WTC11 (cell line): ENCODE measurements around the gene RGS6. TPM values are rescaled to one million over a fixed set of nuclear protein-coding genes. Genes with fewer than 3 reads are reported as not detected.

ENCODE experiments used
- ATAC-seq: fragments of 200-7000 bp; cut with Tn5 transposase; 2 replicates; pipeline ENCODE4 v1.10.0; 2021; ENCODE audit warnings: mild to moderate bottlenecking, moderate library complexity
- CTCF ChIA-PET: fragments of 300-600 bp; sonication (Branson Sonifier 250); formaldehyde crosslinking; loops from one replicate; lab custom pipeline; 2021; ENCODE audit warnings: antibody characterized with exemption; lab: Charles Lee
- POLR2A ChIA-PET: fragments of 350-600 bp; sonication (Branson Sonifier 250); formaldehyde crosslinking; loops from one replicate; lab custom pipeline; 2021; ENCODE audit warnings: antibody characterized with exemption; lab: Charles Lee
- DNase-seq: peaks from one replicate; pipeline ENCODE4 v3.0.0; 2021; ENCODE audit warnings: low spot score
- H3K27ac Mint-ChIP-seq: 2 replicates; pipeline ENCODE4 v1.8.0; 2021; ENCODE audit warnings: mixed read lengths
- H3K27me3 Mint-ChIP-seq: 2 replicates; pipeline ENCODE4 v1.8.0; 2021; ENCODE audit warnings: low read depth, mild to moderate bottlenecking, moderate library complexity, mixed read lengths
- H3K36me3 Mint-ChIP-seq: 2 replicates; pipeline ENCODE4 v1.8.0; 2021; ENCODE audit warnings: mixed read lengths
- H3K4me1 Mint-ChIP-seq: 2 replicates; pipeline ENCODE4 v1.8.0; 2022; ENCODE audit warnings: mixed read lengths
- H3K4me3 Mint-ChIP-seq: 2 replicates; pipeline ENCODE4 v1.8.0; 2021; ENCODE audit warnings: mild to moderate bottlenecking, moderate library complexity, mixed read lengths
- H3K9me3 Mint-ChIP-seq: 2 replicates; pipeline ENCODE4 v1.8.0; 2021; ENCODE audit warnings: mixed read lengths
- EMX1 ChIP-seq: fragments of 250-450 bp; sonication (Bioruptor Pico); IDR thresholded peaks from 2 replicates; pipeline ENCODE4 v1.8.0; 2021; ENCODE audit warnings: mild to moderate bottlenecking
- FOXJ3 ChIP-seq: sonication (generic); formaldehyde crosslinking; IDR thresholded peaks from 2 replicates; pipeline ENCODE4 v1.9.0; 2021; ENCODE audit warnings: missing genetic modification reagents, mild to moderate bottlenecking, borderline replicate concordance
- FOXP1 ChIP-seq: sonication (generic); formaldehyde crosslinking; IDR thresholded peaks from 2 replicates; pipeline ENCODE4 v1.8.0; 2022; ENCODE audit warnings: missing genetic modification reagents, mild to moderate bottlenecking, moderate library complexity, borderline replicate concordance
- IRF2 ChIP-seq: sonication (generic); formaldehyde crosslinking; IDR thresholded peaks from 2 replicates; pipeline ENCODE4 v1.8.0; 2022; ENCODE audit warnings: low read depth, missing genetic modification reagents, borderline replicate concordance
- JAZF1 ChIP-seq: fragments of 250-450 bp; sonication (Bioruptor Pico); IDR thresholded peaks from 2 replicates; pipeline ENCODE4 v1.9.0; 2021; ENCODE audit warnings: moderate library complexity, mild to moderate bottlenecking, inconsistent platforms
- NFE2L1 ChIP-seq: sonication (generic); formaldehyde crosslinking; IDR thresholded peaks from 2 replicates; pipeline ENCODE4 v1.8.1; 2023; ENCODE audit warnings: missing genetic modification reagents
- NFYB ChIP-seq: sonication (generic); formaldehyde crosslinking; conservative IDR thresholded peaks from 2 replicates; pipeline ENCODE4 v1.8.0; 2022; ENCODE audit warnings: low read depth, missing genetic modification reagents
- NR3C1 ChIP-seq: sonication (generic); formaldehyde crosslinking; conservative IDR thresholded peaks from 2 replicates; pipeline ENCODE4 v1.8.1; 2023; ENCODE audit warnings: low read depth, mild to moderate bottlenecking, missing genetic modification reagents
- RELA ChIP-seq: sonication (generic); formaldehyde crosslinking; IDR thresholded peaks from 2 replicates; pipeline ENCODE4 v1.8.1; 2022; ENCODE audit warnings: missing genetic modification reagents, mild to moderate bottlenecking, borderline replicate concordance
- SP1 ChIP-seq: sonication (generic); formaldehyde crosslinking; conservative IDR thresholded peaks from 2 replicates; pipeline ENCODE4 v1.8.1; 2022; ENCODE audit warnings: missing genetic modification reagents
- TP53 ChIP-seq: sonication (generic); formaldehyde crosslinking; IDR thresholded peaks from 2 replicates; pipeline ENCODE4 v1.8.1; 2023; ENCODE audit warnings: mild to moderate bottlenecking, missing genetic modification reagents
- ZNF423 ChIP-seq: fragments of 250-450 bp; sonication (Bioruptor Pico); IDR thresholded peaks from 2 replicates; pipeline ENCODE4 v2.1.2; 2022; ENCODE audit warnings: mild to moderate bottlenecking, moderate library complexity
- ZNF671 ChIP-seq: fragments of 250-450 bp; sonication (Bioruptor Pico); IDR thresholded peaks from 2 replicates; pipeline ENCODE4 v1.8.0; 2021; ENCODE audit warnings: mild to moderate bottlenecking
- total RNA-seq: library from RNA; stranded (reverse); gene quantifications from 3 replicates; pipeline ENCODE4 v1.2.3, GENCODE V29; 2021
- TF ChIP-seq, protein P1 (sequence below): sonication (generic); formaldehyde crosslinking; IDR thresholded peaks from 2 replicates; pipeline ENCODE4 v1.8.1; 2023; ENCODE audit warnings: mild to moderate bottlenecking, missing genetic modification reagents, borderline replicate concordance
- TF ChIP-seq, protein P2 (sequence below): sonication (generic); formaldehyde crosslinking; IDR thresholded peaks from 2 replicates; pipeline ENCODE4 v1.8.1; 2022; ENCODE audit warnings: mild to moderate bottlenecking, moderate library complexity, missing genetic modification reagents
- TF ChIP-seq, protein P3 (sequence below): sonication (generic); formaldehyde crosslinking; IDR thresholded peaks from 2 replicates; pipeline ENCODE4 v1.8.0; 2022; ENCODE audit warnings: missing genetic modification reagents
- TF ChIP-seq, protein P4 (sequence below): fragments of 250-450 bp; sonication (Bioruptor Pico); IDR thresholded peaks from 2 replicates; pipeline ENCODE4 v1.9.0; 2021; ENCODE audit warnings: mild to moderate bottlenecking, borderline replicate concordance
- TF ChIP-seq, protein P5 (sequence below): sonication (generic); formaldehyde crosslinking; IDR thresholded peaks from 2 replicates; pipeline ENCODE4 v1.8.0; 2023; ENCODE audit warnings: missing genetic modification reagents, mild to moderate bottlenecking, borderline replicate concordance

Gene RGS6
- total RNA-seq, 1 experiment from 2014 or later, result 1.0 TPM

DNA sequence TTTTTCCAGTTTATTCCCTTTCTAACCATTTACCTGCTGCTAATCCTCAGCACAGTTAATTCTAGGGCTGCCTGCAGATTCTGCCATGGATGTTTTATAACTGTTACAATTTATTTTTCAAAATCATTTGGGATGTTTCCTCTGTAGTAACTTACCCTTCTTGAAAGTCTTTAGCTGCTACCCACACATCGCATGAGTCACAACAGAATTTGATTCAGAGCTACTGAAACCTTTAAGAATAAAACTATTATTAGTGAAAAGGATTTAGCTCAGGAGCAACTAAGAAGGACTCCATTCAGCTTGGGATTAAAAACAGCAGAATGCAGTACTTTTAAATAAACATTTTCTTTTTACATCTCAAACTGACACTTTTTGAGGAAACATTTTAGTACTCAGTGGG is 41.7 kb upstream of the RGS6 start:
- peaks cover 33% of the 10 kb centered on the region for H3K4me1 Mint-ChIP-seq
- H3K9me3 Mint-ChIP-seq, result peaks cover 36% of the 10 kb centered on the region
- no peak overlapping the region for H3K4me3 Mint-ChIP-seq
- TF ChIP-seq, protein P1, sequence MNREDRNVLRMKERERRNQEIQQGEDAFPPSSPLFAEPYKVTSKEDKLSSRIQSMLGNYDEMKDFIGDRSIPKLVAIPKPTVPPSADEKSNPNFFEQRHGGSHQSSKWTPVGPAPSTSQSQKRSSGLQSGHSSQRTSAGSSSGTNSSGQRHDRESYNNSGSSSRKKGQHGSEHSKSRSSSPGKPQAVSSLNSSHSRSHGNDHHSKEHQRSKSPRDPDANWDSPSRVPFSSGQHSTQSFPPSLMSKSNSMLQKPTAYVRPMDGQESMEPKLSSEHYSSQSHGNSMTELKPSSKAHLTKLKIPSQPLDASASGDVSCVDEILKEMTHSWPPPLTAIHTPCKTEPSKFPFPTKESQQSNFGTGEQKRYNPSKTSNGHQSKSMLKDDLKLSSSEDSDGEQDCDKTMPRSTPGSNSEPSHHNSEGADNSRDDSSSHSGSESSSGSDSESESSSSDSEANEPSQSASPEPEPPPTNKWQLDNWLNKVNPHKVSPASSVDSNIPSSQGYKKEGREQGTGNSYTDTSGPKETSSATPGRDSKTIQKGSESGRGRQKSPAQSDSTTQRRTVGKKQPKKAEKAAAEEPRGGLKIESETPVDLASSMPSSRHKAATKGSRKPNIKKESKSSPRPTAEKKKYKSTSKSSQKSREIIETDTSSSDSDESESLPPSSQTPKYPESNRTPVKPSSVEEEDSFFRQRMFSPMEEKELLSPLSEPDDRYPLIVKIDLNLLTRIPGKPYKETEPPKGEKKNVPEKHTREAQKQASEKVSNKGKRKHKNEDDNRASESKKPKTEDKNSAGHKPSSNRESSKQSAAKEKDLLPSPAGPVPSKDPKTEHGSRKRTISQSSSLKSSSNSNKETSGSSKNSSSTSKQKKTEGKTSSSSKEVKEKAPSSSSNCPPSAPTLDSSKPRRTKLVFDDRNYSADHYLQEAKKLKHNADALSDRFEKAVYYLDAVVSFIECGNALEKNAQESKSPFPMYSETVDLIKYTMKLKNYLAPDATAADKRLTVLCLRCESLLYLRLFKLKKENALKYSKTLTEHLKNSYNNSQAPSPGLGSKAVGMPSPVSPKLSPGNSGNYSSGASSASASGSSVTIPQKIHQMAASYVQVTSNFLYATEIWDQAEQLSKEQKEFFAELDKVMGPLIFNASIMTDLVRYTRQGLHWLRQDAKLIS, result no peak
- TF ChIP-seq NFE2L1 (CRISPR knock-in tag), result no peak
- TF ChIP-seq SP1 (CRISPR knock-in tag), result no peak
- no peak for TF ChIP-seq ZNF423 (CRISPR knock-in tag)
- TF ChIP-seq TP53 (CRISPR knock-in tag), result no peak
- TF ChIP-seq IRF2, result no peak
- no peak for TF ChIP-seq ZNF671 (CRISPR knock-in tag)
- TF ChIP-seq, protein P2, sequence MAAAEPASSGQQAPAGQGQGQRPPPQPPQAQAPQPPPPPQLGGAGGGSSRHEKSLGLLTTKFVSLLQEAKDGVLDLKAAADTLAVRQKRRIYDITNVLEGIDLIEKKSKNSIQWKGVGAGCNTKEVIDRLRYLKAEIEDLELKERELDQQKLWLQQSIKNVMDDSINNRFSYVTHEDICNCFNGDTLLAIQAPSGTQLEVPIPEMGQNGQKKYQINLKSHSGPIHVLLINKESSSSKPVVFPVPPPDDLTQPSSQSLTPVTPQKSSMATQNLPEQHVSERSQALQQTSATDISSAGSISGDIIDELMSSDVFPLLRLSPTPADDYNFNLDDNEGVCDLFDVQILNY (CRISPR knock-in tag), result no peak
- TF ChIP-seq RELA, result no peak
- no peak for TF ChIP-seq FOXP1 (CRISPR knock-in tag)
- TF ChIP-seq EMX1 (CRISPR knock-in tag), result no peak
- TF ChIP-seq NR3C1 (CRISPR knock-in tag), result no peak
- TF ChIP-seq, protein P3, sequence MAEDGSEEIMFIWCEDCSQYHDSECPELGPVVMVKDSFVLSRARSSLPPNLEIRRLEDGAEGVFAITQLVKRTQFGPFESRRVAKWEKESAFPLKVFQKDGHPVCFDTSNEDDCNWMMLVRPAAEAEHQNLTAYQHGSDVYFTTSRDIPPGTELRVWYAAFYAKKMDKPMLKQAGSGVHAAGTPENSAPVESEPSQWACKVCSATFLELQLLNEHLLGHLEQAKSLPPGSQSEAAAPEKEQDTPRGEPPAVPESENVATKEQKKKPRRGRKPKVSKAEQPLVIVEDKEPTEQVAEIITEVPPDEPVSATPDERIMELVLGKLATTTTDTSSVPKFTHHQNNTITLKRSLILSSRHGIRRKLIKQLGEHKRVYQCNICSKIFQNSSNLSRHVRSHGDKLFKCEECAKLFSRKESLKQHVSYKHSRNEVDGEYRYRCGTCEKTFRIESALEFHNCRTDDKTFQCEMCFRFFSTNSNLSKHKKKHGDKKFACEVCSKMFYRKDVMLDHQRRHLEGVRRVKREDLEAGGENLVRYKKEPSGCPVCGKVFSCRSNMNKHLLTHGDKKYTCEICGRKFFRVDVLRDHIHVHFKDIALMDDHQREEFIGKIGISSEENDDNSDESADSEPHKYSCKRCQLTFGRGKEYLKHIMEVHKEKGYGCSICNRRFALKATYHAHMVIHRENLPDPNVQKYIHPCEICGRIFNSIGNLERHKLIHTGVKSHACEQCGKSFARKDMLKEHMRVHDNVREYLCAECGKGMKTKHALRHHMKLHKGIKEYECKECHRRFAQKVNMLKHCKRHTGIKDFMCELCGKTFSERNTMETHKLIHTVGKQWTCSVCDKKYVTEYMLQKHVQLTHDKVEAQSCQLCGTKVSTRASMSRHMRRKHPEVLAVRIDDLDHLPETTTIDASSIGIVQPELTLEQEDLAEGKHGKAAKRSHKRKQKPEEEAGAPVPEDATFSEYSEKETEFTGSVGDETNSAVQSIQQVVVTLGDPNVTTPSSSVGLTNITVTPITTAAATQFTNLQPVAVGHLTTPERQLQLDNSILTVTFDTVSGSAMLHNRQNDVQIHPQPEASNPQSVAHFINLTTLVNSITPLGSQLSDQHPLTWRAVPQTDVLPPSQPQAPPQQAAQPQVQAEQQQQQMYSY, result no peak
- no peak for TF ChIP-seq FOXJ3
- TF ChIP-seq, protein P4, sequence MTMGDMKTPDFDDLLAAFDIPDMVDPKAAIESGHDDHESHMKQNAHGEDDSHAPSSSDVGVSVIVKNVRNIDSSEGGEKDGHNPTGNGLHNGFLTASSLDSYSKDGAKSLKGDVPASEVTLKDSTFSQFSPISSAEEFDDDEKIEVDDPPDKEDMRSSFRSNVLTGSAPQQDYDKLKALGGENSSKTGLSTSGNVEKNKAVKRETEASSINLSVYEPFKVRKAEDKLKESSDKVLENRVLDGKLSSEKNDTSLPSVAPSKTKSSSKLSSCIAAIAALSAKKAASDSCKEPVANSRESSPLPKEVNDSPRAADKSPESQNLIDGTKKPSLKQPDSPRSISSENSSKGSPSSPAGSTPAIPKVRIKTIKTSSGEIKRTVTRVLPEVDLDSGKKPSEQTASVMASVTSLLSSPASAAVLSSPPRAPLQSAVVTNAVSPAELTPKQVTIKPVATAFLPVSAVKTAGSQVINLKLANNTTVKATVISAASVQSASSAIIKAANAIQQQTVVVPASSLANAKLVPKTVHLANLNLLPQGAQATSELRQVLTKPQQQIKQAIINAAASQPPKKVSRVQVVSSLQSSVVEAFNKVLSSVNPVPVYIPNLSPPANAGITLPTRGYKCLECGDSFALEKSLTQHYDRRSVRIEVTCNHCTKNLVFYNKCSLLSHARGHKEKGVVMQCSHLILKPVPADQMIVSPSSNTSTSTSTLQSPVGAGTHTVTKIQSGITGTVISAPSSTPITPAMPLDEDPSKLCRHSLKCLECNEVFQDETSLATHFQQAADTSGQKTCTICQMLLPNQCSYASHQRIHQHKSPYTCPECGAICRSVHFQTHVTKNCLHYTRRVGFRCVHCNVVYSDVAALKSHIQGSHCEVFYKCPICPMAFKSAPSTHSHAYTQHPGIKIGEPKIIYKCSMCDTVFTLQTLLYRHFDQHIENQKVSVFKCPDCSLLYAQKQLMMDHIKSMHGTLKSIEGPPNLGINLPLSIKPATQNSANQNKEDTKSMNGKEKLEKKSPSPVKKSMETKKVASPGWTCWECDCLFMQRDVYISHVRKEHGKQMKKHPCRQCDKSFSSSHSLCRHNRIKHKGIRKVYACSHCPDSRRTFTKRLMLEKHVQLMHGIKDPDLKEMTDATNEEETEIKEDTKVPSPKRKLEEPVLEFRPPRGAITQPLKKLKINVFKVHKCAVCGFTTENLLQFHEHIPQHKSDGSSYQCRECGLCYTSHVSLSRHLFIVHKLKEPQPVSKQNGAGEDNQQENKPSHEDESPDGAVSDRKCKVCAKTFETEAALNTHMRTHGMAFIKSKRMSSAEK (CRISPR knock-in tag), result no peak
- no peak for TF ChIP-seq NFYB
- TF ChIP-seq, protein P5, sequence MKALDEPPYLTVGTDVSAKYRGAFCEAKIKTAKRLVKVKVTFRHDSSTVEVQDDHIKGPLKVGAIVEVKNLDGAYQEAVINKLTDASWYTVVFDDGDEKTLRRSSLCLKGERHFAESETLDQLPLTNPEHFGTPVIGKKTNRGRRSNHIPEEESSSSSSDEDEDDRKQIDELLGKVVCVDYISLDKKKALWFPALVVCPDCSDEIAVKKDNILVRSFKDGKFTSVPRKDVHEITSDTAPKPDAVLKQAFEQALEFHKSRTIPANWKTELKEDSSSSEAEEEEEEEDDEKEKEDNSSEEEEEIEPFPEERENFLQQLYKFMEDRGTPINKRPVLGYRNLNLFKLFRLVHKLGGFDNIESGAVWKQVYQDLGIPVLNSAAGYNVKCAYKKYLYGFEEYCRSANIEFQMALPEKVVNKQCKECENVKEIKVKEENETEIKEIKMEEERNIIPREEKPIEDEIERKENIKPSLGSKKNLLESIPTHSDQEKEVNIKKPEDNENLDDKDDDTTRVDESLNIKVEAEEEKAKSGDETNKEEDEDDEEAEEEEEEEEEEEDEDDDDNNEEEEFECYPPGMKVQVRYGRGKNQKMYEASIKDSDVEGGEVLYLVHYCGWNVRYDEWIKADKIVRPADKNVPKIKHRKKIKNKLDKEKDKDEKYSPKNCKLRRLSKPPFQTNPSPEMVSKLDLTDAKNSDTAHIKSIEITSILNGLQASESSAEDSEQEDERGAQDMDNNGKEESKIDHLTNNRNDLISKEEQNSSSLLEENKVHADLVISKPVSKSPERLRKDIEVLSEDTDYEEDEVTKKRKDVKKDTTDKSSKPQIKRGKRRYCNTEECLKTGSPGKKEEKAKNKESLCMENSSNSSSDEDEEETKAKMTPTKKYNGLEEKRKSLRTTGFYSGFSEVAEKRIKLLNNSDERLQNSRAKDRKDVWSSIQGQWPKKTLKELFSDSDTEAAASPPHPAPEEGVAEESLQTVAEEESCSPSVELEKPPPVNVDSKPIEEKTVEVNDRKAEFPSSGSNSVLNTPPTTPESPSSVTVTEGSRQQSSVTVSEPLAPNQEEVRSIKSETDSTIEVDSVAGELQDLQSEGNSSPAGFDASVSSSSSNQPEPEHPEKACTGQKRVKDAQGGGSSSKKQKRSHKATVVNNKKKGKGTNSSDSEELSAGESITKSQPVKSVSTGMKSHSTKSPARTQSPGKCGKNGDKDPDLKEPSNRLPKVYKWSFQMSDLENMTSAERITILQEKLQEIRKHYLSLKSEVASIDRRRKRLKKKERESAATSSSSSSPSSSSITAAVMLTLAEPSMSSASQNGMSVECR (CRISPR knock-in tag), result no peak
- TF ChIP-seq JAZF1 (CRISPR knock-in tag), result no peak
- POLR2A ChIA-PET, result no interaction called here
- H3K27ac Mint-ChIP-seq, result no peak overlapping the region
- ATAC-seq, result no peak
- H3K27me3 Mint-ChIP-seq, result peaks cover 6% of the 10 kb centered on the region
- peaks cover 29% of the 10 kb centered on the region for H3K36me3 Mint-ChIP-seq
- CTCF ChIA-PET, result interaction anchor here (3.2 kb wide), 1 partner anchor 35 kb away, joined by 15 read pairs; no protein-coding TSS in a partner anchor
- DNase-seq, result no peak
